ENCODE data around the gene BORCS8. TPM values are rescaled to one million over a fixed set of nuclear protein-coding genes. Genes with fewer than 3 reads are reported as not detected.
"Not testable (repeated sequence)": the region's sequence is repeated elsewhere in the genome, so short reads cannot be mapped to it uniquely, and the experiment has no call there.

The BORCS8 gene
- total RNA-seq = 4.9 TPM

DNA sequence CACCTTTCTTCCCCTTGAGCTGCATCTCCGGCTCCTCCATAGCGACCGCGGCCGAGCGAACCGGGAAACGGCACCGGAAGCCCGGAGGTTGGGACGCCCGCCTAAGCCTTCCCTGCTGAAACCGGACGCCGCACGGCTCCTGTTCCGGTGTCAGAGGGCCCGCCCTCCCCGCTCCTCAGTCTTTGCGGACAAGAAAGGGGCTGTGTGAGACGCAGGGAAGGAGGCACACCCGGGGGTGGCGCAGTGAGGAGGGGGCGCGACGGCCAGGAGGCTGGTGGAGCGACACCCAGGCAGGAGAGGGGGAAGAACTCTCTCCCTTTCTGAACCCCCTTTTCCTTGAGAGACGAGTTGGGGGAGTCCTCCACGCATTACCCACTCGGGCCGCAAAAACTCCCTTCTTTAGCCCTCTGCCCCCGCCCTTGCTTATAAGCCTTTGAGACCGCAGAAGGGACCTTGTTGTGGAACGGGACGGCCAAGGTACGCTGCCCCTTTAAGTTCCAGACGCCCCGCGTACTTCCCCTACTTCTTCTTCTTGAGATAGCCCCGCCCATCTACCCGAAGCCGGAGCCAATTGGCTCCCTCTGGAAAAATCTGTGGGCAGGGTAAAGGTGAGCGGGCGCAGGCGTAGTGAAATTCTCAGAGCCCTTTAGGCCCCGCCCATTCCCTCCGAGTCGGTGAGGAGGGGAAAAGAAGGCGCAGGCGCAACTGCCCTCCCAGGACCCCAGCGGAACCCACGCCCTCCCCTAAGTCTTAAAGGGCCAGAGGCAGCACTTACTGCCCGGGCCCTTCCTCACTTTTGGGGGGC, at the start of gene BORCS8, which contains the start of gene RFXANK:
Gene BORCS8, minus strand, starts transcription at position 75 of the 805 bp plus-strand sequence. Its CDS starts 35 bp downstream, at position 40.
Gene RFXANK, plus strand, starts transcription at position 181 of the 805 bp plus-strand sequence. CDS start 1,689 bp downstream, outside the sequence.
- peak; percentile 99 for DNase-seq

DNA sequence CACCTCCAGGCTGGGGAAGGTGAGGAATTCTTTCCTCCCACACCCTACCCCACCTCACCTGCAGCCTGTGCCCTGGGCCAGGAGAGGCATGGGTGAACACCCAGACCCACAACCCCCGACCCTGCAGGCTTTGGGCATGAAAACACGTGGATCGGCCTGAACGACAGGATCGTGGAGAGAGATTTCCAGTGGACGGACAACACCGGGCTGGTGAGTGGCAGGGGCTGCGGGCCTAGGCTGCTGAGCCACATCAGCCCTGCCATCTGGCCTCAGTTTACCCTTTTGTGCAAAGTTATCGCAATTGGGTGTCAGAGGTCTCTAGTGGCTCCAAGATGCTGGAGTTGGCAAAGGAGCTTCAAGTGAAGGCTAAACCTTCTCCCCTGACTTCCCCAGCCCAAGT, 48.5 kb upstream of the BORCS8 start:
- DNase-seq = no peak

DNA sequence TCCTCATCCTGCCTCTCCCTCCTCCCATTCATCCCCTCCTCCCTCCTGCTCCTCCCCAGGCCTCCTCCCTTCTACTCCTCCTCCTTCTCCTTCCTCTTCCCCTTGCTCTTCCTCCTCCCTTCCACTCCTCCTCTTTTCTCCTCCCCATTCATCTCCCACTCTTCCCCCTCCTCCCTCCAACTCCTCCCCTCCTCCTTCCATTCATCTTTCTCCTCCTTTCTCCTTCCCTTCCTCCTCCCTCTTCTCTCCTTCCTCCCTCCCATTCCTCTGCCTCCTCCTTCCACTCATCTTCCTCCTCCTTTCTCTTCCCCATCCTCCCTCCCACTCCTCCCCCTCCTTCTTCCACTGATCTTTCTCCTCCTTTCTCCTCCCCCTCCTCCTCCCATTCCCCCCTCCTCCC, 47.7 kb upstream of the BORCS8 start:
- DNase-seq = no peak

DNA sequence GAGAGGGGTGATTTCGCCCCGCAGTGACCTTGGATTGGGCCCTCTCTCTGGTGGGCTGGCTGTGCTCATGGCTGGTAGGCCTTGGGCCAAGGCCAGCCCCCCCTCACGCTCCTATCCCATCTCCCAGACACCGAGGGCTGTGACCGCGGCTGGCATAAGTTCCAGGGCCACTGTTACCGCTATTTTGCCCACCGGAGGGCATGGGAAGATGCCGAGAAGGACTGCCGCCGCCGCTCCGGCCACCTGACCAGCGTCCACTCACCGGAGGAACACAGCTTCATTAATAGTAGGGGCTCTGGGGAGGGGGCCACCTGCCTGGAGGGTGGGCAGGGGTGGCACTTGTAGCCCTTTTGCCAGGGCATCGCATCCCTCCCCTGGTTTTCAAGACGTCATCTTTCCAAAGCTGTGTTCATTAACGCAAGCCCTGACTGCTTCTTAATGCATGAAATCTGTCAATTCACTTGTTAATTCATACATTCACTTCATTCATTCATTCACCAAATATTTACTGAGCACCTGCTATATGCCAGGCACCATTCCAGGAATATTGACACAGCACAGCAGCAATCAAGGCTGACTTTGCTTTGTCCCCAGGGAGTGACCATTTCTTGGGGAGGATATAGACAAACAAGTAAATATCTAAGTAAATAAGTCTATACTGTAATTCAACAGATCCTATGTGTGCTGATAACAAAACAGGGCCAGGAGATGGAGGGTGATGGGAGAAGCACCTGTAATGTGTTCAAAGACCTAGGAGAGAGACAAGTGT, 46.4 kb upstream of the BORCS8 start:
- no peak for DNase-seq

DNA sequence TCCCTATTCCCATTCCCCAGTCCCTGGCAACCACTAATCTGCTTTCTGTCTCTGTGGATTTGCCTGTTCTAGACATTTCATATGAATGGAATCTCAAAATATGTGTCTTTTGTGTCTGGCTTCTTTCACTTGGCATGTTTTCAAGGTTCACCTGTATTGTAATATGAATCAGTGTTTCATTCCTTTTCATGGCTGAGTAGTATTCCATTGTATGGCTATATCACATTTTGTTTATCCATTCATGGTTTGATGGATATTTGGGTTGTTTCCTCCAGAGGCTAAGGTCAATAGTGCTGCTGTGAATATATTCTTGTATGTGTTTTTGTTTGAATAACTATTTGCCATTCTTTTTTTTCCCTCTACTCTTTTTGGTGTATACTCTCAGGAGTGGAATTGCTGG, 44.2 kb upstream of the BORCS8 start:
- DNase-seq = no peak

DNA sequence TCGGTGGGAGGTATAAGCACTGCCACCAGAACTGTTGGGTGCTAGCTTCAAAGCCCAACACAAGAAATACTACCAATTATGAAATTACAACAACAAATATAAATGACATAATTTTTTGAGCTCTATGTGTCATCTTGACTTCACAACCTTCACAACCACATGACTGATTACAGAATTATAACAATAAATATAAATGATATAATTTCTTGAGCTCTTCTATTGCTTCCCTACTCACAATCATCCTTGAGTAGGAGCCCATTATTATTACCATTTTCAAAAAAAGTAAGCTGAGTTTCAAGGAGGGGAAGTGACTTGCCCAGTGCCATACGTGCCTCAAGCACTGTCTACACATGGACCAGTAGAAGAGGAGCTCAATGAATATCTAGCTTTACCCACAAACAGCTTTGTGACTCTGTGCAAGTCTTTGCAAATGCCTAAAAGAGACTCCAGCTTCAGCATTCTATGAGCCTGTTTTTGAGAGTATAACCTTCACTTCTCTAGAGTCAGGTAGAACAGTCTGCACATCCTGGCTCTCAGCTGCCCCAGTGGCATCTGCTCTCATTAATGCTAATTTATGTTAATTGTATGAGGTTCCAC, 42.4 kb upstream of the BORCS8 start:
- no peak for DNase-seq

DNA sequence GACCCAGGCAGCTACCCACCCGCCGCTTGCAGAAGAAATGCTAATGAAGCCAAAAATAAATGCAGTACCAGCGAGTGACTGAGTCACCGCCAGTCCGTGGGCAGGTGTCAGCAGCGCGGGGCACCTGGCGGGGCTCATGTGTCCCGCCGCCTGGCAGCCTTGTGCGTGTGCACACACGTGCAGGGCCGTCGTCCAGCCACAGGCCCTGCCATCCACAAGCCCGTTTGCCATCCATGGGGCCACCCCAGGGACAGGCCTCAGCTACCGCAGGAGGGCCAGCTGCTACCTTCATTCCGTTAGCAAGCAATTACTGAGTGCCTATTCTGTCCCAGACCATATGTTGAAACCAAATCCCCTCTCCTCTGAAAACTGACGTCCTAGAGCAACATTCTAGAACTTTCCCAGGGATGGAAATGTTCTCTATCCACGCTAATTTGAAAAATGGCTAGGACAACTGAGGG, 40.3 kb upstream of the BORCS8 start:
- no peak for DNase-seq

DNA sequence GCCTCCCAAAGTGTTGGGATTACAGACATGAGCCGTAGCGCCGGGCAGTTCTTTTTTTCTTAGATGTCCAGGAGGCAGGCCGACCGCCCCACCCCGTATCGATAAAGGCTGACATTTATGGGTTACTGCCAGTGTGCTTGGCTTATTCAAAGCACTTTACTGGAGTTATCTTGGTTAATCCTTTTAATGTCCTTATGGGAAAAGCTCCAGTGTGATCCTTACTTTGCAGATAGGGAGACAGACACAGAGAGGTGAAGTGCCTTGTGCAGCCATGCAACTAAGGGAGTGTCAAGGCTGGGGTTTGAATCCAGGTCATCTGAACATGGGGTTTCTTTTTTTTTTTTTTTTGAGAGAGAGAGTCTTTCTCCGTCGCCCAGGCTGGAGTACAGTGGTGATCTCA, 39.0 kb upstream of the BORCS8 start:
- no peak for DNase-seq

DNA sequence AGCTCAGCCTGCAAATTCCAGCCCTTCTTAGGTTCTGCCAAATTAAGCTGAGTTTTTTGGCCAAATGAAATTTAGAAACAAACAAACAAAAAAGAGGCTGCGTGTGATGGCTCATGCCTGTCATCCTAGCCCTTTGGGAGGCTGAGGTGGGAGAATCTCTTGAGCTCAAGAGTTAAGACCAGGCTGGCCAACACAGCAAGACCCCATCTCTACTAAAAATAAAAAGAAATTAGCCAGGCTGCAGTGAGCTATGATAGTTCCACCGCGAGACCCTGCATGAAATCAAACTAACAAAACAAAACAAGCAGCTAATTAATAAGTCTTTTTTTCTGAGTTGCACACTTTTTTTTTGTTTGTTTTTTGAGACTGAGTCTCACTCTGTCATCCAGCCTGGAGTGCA, 37.7 kb upstream of the BORCS8 start:
- DNase-seq = no peak

DNA sequence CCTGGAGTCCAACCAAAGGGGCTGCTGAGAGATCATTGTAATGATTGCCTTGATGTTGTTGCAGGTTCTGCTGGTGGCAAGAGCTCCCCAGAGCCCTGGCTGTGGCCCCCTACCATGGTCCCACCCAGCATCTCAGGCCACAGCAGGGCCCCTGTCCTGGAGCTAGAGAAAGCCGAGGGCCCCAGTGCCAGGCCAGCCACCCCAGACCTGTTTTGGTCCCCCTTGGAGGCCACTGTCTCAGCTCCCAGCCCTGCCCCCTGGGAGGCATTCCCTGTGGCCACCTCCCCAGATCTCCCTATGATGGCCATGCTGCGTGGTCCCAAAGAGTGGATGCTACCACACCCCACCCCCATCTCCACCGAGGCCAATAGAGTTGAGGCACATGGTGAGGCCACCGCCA, 35.3 kb upstream of the BORCS8 start:
- no peak for DNase-seq

DNA sequence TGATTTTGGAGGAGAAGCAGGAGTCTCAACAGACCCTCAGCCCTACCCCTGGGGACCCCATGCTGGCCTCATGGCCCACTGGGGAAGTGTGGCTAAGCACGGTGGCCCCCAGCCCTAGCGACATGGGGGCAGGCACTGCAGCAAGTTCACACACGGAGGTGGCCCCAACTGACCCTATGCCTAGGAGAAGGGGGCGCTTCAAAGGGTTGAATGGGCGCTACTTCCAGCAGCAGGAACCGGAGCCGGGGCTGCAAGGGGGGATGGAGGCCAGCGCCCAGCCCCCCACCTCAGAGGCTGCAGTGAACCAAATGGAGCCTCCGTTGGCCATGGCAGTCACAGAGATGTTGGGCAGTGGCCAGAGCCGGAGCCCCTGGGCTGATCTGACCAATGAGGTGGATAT, 34.7 kb upstream of the BORCS8 start:
- no peak for DNase-seq

DNA sequence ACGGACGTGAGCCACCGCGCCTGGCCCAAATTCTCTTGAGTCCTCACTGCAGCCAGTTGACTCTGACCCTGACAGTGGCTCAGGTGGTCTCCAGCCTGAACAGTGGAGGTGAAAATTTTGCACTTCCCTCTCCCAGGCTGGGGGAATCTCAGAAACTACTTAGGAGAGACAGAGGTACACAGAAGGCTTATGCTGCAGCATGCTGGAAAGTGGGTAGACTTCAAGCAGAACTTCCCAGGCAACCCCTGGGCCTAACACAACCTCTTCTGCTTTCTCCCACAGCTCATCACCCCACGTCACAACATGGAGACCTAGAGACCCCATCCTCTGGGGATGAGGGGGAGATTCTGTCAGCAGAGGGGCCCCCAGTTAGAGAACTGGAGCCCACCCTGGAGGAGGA, 34.3 kb upstream of the BORCS8 start:
- DNase-seq = no peak

DNA sequence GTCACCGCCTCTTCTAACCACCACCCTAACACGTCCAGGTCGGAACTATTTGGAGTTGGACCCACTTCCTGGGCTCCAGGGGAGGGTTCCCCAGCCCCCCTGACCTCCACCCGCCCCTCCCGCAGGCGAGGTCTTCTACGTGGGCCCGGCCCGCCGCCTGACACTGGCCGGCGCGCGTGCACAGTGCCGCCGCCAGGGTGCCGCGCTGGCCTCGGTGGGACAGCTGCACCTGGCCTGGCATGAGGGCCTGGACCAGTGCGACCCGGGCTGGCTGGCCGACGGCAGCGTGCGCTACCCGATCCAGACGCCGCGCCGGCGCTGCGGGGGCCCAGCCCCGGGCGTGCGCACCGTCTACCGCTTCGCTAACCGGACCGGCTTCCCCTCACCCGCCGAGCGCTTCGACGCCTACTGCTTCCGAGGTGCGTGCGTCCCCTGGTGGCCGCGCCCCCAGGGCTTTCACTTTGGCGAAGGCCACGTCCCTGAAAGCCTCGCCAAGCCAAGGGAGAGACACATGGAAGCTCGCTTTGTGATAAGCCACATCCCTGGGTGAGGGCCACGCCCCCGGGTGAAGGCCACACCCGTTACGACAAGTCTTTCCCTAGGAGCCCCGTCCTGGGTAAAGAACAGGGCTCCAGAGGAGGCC, 33.0 kb upstream of the BORCS8 start:
- no peak for DNase-seq

DNA sequence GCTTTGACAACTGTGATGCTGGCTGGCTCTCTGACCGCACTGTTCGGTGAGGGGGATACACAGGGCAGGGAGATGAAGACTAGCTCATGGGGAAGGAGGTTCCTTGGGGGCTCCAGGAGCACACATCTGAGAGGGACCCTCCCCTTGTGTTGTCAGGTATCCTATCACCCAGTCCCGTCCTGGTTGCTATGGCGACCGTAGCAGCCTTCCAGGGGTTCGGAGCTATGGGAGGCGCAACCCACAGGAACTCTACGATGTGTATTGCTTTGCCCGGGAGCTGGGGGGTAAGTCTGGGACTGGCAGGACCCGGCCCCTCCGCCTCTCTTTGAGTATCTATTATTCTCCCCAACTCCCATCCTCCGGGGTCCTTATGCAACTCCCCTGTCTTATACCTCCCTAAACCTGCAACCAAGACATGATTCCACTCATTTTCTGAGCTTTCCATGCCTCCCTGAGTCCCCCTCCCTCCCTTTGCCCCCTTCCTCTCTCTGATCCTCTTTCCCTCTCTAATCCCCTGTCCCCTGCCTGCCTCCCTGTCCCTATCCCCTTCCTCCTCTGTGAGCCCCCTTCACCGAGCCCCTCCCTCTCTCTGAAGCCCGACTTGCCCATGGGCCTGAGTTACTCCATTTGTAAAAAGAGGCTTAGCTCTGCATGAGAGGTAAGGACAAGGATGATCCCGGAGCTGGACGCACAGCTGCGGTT, 32.3 kb upstream of the BORCS8 start:
- no peak for DNase-seq

DNA sequence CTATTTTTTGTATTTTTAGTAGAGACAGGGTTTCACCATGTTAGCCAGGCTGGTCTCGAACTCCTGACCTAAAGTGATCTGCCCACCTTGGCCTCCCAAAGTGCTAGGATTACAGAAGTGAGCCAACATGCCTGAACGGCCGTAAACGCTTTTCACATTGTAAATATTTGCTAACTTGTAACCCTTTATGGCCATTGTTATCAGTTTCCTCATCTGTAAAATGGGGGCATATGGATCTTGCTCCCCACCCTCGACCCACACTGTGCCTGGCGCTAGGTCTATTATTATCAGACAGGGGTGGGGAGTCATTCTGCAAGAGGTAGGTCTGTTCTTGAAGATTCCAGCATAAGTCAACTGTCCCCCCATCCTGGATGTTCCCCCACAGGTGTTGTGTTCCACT, 31.7 kb upstream of the BORCS8 start:
- DNase-seq = no peak

DNA sequence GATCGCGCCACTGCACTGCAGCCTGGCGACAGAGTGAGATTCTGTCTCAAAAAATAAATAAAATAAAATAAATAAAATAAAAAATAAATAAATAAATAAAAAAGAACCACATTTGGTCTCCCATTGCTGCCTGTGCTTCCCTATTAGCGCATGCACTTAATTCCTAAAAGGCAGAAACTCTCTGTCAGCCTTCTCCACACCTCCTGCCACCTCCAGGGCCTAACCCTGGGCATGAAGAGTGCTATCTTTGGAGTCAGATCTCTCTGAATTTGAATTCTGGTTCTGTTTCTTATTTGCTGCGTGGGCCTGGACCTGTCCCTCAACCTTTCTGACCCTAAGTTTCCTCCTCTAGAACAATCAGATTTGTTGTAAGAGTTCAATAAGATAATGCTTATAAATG, 31.1 kb upstream of the BORCS8 start:
- no peak for DNase-seq

DNA sequence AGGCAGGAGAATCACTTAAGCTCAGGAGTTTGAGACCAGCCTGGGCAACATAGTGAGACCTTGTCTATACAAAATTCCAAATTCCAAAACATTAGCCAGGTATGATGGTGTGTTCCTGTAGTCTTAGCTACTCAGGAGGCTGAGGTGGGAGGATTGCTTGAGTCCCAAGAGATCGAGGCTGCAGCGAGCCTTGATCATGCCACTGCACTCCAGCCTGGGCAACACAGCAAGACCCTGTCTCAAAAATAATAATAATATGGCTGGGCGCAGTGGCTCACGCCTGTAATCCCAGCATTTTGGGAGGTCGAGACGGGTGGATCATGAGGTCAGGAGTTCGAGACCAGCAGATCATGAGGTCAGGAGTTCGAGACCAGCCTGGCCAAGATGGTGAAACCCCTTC, 29.0 kb upstream of the BORCS8 start:
- DNase-seq = not testable (repeated sequence)

DNA sequence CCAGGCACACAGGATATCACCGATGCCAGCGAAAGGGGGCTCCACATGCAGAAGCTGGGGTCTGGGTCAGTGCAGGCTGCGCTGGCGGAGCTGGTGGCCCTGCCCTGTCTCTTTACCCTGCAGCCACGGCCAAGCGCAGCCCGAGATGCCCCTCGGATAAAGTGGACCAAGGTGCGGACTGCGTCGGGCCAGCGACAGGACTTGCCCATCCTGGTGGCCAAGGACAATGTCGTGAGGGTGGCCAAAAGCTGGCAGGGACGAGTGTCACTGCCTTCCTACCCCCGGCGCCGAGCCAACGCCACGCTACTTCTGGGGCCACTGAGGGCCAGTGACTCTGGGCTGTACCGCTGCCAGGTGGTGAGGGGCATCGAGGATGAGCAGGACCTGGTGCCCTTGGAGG, 27.0 kb upstream of the BORCS8 start:
- no peak for DNase-seq

DNA sequence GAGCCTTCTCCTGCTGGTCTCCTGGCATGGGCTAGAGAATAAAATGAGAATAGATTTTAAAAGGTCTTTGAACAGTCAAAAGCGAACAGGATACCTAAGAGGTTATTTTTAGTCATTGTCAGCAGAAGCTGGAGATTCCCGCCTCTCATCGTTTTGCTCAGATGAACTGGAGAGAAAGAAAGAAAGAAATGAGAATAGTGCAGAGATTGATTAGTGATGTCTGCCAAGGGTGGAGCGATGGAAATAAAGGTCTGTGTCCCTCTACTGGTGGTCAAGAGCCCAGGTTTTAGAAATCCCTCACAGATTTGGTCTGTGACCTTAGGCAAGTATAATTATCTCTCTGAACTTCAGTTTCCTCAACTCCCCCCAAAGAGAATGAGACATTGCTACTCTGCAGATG, 25.1 kb upstream of the BORCS8 start:
- no peak for DNase-seq

DNA sequence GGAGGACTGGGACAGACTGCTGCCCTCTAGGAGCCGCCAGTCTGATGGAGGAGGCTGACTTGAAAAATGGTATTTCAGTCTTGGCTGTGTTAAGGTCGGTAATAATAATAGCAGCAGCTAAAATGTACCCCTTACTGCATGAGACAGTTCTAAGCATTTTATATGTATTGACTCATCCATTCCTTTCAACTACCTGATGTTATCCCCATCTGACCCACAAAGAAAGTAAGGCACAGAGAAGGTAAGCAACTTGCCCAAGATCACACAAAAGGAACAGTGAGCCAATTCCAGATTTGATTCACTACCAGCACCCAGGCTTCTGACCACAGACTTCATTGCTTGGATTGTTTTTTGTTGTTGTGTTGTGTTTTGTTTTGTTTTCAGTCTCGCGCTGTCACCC, 23.8 kb upstream of the BORCS8 start:
- no peak for DNase-seq

DNA sequence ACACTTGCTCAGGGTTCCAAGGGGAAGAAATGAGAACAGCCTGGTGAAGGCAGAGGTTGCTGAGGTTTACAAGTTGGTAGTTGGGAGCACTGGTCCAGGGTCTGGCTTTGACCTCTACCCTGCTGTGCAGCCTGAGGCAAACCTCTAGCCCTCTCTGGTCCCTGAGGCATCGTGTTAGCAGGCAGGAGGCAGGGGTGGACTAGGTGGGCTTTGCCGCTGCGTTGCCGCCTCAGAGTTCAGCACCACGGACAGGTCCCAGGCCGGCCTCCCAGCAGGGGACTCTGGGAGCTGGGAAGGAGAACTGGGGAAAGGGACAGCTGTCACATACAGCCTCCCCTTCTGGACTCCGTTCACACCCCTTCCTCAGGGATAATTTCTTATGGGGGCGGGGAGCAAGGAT, 22.9 kb upstream of the BORCS8 start:
- no peak for DNase-seq

DNA sequence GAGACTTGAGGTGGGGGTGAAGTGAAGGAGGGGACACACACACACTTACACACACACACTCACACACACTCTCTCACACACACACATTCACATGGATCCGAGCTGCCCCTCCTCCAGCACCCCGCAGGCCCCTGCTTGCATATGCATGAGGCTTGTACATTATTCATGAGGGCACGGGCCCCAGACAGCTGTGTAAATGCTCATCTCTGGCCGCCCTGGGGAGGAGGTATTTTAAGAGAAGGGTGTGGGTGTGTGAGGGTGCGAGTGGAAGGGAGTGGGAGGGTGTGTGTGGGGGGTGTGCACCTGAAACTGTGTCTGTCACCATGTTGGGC, 22.2 kb upstream of the BORCS8 start:
- DNase-seq = no peak
